Activated CD4-positive, CD25-positive, alpha-beta regulatory T cell treated with anti-CD3 and anti-CD28 coated beads, Interleukin-2, amount 50 U/mL, for 24 hours (primary cell): ENCODE data around the gene GRB10.
"Not testable (repeated sequence)": the region's sequence is repeated elsewhere in the genome, so short reads cannot be mapped to it uniquely, and the experiment has no call there.

Source experiments
- ATAC-seq, 2 donors: fragments of 150-1000 bp; cut with Tn5 transposase; one replicate each; pipeline ENCODE4 v1.10.0; 2021; ENCODE audit warnings: mild to moderate bottlenecking in 1 of 2, moderate library complexity in 1 of 2

The GRB10 gene

GRCh38 chr7:50567715-50568261 lies 214.9 kb downstream of the GRB10 start:
- ATAC-seq = no peak

- no peak for ATAC-seq
These were observed 216.7 kb downstream of the GRB10 start for GRCh38 chr7:50565977-50566376.

- no peak for ATAC-seq
These were observed 217.2 kb downstream of the GRB10 start for GRCh38 chr7:50565559-50565916.

GRCh38 chr7:50564640-50565558 lies 217.8 kb downstream of the GRB10 start, which contains the start of gene DDC:
Gene DDC (minus strand): TSS chr7:50565405. CDS start chr7:50544085, 21,320 bp downstream.
- no peak for ATAC-seq

- ATAC-seq = no peak
These were observed 218.5 kb downstream of the GRB10 start for GRCh38 chr7:50564171-50564570.

- ATAC-seq = no peak
These were observed 220.6 kb downstream of the GRB10 start for GRCh38 chr7:50562136-50562535.

- ATAC-seq = no peak
These were observed 221.8 kb downstream of the GRB10 start for GRCh38 chr7:50560865-50561351.

GRCh38 chr7:50559881-50560280 lies 222.8 kb downstream of the GRB10 start:
- ATAC-seq = no peak

- ATAC-seq = no peak
These were observed 224.2 kb downstream of the GRB10 start for GRCh38 chr7:50558294-50559053.

GRCh38 chr7:50557099-50557498 lies 225.6 kb downstream of the GRB10 start:
- ATAC-seq = no peak

GRCh38 chr7:50556247-50556991 lies 226.3 kb downstream of the GRB10 start:
- no peak for ATAC-seq

- ATAC-seq = no peak
These were observed 227.0 kb downstream of the GRB10 start for GRCh38 chr7:50555594-50556140.

GRCh38 chr7:50554431-50555322 lies 228.0 kb downstream of the GRB10 start:
- no peak for ATAC-seq

- ATAC-seq = no peak
These were observed 228.7 kb downstream of the GRB10 start for GRCh38 chr7:50553973-50554372.

GRCh38 chr7:50552921-50553320 lies 229.8 kb downstream of the GRB10 start:
- ATAC-seq = no peak

GRCh38 chr7:50552139-50552538 lies 230.6 kb downstream of the GRB10 start:
- no peak for ATAC-seq

GRCh38 chr7:50545613-50546012 lies 237.1 kb downstream of the GRB10 start:
- ATAC-seq = not testable (repeated sequence)

- ATAC-seq = no peak
These were observed 237.7 kb downstream of the GRB10 start for GRCh38 chr7:50544992-50545391.

GRCh38 chr7:50543776-50544442 lies 238.8 kb downstream of the GRB10 start:
- ATAC-seq = no peak

- ATAC-seq = no peak
These were observed 240.6 kb downstream of the GRB10 start for GRCh38 chr7:50542132-50542531.
